Ovary (tissue), 3 donors: ENCODE data around the gene DDI2.

Source experiments
- EP300 ChIP-seq: sonication (generic); formaldehyde crosslinking; IDR thresholded peaks from one replicate; pipeline ENCODE4 v1.6.1; 2017; ENCODE audit warnings: antibody characterized with exemption
- POLR2A ChIP-seq: fragments of 450-650 bp; IDR thresholded peaks from one replicate; pipeline ENCODE4 v1.6.1; 2017; ENCODE audit warnings: antibody characterized with exemption, mild to moderate bottlenecking, moderate library complexity
- TF ChIP-seq, protein P1 (sequence below), 3 donors: fragments of 450-650 bp in 2 of 3; fragments of 200-600 bp in 1 of 3; IDR thresholded peaks; one replicate each; pipeline versions ENCODE4 v1.5.1 to v1.8.0; 2016 to 2022; ENCODE audit warnings: antibody characterized with exemption in 3 of 3, mild to moderate bottlenecking in 1 of 3
- donor health status: DM: no; HTN: no; CAD: no.

GRCh38 chr1:15714406-15715136 is 97.3 kb downstream of the DDI2 start:
- TF ChIP-seq, protein P1, sequence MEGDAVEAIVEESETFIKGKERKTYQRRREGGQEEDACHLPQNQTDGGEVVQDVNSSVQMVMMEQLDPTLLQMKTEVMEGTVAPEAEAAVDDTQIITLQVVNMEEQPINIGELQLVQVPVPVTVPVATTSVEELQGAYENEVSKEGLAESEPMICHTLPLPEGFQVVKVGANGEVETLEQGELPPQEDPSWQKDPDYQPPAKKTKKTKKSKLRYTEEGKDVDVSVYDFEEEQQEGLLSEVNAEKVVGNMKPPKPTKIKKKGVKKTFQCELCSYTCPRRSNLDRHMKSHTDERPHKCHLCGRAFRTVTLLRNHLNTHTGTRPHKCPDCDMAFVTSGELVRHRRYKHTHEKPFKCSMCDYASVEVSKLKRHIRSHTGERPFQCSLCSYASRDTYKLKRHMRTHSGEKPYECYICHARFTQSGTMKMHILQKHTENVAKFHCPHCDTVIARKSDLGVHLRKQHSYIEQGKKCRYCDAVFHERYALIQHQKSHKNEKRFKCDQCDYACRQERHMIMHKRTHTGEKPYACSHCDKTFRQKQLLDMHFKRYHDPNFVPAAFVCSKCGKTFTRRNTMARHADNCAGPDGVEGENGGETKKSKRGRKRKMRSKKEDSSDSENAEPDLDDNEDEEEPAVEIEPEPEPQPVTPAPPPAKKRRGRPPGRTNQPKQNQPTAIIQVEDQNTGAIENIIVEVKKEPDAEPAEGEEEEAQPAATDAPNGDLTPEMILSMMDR (IDR thresholded peaks at IDR 0.05): no peak
- TF ChIP-seq POLR2A (no peak), EP300 (no peak)
